GM19240 (cell line): ENCODE results near the gene ATE1.
"Not testable (repeated sequence)": the region's sequence is repeated elsewhere in the genome, so short reads cannot be mapped to it uniquely, and the experiment has no call there.

Experiments used
- DNase-seq: peaks from one replicate; pipeline ENCODE4 v3.0.0; 2011; ENCODE audit warnings: low spot score; ENCODE audit not compliant: insufficient read length

ATE1 gene

DNA sequence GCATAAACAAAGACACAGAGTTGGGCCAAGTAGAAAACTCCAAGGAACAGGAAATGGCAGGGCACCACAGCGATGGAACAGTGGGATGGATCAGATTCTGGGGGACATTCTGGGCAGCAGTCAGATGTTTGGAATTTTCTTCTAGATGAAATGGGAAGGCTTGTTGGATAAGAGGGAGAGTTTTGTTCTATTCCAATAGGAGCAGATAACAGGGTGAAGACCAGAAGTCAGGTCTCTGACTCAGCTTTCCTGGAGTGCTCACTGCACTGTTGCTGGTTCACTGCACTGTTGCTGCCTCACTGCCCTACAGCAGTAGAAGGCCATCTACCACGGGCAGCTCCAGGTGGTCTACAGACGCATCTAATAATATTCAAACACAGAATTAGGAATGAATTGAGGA is 135.6 kb downstream of the ATE1 start:
- DNase-seq, result no peak

- DNase-seq, result no peak
Observed at GRCh38 chr10:121791761-121792160, 136.1 kb downstream of the ATE1 start.

DNA sequence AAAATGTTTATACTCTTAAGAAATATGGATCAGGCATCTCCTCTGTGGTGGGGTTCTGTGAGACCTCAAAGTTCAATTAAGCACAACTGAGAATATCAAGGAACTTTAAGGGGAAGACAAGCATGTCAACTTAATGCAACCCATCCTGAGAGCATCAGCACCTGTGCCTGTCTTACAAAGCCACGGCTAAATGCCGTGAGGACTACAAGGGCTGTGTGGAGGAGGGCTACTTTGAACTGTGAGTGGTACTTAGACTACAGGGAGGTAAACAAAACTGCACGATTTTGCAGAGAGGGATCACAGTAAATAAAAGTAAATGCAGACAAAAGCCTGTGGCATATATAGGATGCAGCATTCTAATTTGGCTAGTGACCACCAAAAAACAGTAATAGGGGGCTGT is 139.1 kb downstream of the ATE1 start:
- no peak for DNase-seq

- DNase-seq, result no peak
Observed at GRCh38 chr10:121788115-121788514, 139.7 kb downstream of the ATE1 start.

GRCh38 chr10:121787169-121787568 is 140.7 kb downstream of the ATE1 start:
- DNase-seq, result no peak

DNA sequence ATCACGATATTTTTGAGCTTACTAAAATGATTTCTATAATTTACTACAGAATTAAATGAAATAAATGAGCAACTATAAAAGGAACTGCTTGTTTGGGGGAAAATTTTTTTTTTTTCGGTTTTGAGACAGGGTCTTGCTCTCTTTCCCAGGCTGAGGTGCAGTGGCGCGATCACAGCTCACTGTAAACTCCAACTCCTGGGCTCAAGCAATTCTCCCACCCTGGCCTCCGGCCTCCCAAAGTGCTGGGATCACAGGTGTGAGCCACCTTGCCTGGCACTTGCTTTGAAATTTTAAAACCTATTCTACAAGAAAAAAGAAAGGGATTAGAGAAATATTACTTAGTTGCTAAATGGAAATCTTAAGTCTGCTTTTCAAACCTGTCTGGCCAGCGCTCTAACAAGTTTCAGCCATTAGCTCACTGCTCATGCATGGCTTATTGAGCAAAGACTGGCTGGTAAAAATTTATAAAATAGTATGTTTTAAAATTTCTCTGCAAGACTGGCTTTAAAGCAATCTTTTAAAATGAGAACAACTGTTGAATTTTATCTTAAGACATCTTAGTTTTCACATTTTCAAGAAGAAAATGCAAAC is 144.0 kb downstream of the ATE1 start:
- no peak for DNase-seq

DNA sequence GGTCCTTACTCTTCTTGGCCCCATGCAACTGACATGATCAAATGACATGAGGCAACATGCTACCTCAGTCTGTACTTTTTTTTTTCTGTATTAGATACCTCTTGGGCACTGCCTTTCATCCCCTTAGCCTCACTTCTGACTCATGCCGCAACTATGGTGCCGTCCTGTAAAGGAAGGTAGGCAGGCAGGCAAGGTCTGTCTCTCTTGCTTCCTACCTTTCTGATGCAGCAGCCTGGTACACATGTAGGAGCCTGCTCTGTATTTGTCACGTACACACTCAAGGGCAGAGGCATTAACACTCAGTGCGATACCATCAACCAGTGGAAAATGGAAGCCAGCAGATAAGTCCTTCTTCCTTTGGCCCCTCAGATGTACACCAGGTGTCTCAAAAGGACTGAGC is 146.7 kb downstream of the ATE1 start:
- no peak for DNase-seq

DNA sequence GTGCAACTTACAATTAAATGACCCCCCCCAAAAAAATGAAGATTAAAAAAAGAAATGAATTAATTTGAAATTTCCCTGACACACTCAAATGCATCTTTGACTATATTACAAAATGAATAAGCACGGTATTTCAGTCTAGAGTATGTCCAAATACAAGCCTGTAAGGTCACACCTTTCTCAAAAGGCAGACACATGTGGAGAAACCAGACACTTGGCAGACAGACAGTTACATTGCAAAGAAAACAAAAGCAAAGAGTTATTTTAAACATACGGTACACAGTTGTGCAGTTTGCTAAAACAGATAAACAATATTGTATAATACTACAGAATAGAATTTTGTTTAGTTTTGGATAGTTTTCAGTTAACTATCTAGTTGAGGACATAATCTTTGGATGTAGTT is 153.0 kb downstream of the ATE1 start:
- DNase-seq, result no peak

GRCh38 chr10:121774404-121774803 is 153.4 kb downstream of the ATE1 start:
- no peak for DNase-seq

DNA sequence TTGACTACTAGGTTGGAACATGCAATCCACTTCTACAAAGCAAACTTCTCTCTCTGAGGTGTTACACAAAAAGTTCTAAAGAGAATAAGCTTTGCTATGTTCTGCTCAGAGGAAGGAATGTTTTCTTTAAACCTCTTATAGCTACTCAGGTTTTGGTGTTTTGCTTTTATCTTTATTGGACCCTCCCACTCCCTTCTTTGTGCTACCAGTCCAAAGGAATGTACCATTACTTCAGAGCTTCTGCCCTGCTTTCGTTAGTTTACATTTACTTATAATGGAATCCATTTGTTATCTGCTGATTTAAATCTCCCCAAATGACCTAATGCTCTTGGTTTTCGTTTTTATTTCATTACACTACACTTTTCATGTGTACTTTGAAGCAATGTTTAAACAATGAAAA is 154.9 kb downstream of the ATE1 start:
- DNase-seq, result no peak

GRCh38 chr10:121772406-121772805 is 155.4 kb downstream of the ATE1 start:
- DNase-seq, result no peak

GRCh38 chr10:121771966-121772365 is 155.9 kb downstream of the ATE1 start:
- no peak for DNase-seq

GRCh38 chr10:121766426-121766825 is 161.4 kb downstream of the ATE1 start:
- DNase-seq, result no peak

- no peak for DNase-seq
Observed at GRCh38 chr10:121765204-121765603, 162.6 kb downstream of the ATE1 start.

GRCh38 chr10:121764233-121764942 is 163.4 kb downstream of the ATE1 start:
- DNase-seq, result no peak

DNA sequence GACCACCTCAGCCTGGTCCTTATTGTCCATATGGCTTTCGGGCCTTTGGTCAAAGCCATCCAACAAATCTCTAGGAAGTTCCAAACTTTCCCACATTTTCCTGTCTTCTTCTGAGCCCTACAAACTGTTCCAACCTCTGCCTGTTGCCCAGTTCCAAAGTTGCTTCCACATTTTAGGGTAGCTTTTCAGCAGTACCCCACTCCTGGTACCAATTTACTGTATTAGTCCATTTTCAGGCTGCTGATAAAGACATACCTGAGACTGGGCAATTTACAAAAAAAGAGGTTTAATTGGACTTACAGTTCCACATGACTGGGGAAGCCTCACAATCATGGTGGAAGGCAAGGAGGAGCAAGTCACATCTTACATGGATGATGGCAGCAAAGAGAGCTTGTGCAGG is 170.6 kb downstream of the ATE1 start:
- not testable (repeated sequence) for DNase-seq

- DNase-seq, result not testable (repeated sequence)
Observed at GRCh38 chr10:121755496-121755895, 172.3 kb downstream of the ATE1 start.

GRCh38 chr10:121754666-121755065 is 173.2 kb downstream of the ATE1 start:
- DNase-seq, result no peak

- no peak for DNase-seq
Observed at GRCh38 chr10:121753726-121754476, 173.9 kb downstream of the ATE1 start.

DNA sequence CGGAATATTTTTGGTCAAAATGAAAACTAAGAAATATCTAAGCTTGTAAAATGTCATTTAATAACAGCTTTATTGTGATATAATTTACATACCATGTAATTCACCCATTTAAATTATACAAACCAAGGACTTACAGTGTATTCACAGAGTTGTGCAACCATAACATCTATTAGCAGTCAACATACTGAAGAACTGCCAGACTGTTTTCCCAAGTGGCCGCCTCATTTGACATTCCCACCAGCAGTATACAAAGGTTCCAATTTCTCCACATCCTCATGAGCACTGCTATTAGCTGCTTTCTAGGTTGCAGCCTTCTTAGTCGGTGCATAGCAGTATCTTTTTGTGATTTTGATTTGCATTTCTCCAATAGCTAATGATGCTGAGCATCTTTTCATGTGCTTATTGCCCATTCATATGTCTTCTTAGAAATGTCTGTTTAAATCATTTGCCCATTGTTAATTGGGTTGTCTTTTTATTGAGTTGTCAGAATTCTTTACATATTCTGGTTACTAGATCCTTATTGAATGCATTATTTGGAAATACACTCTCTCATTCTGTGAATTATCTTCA is 176.6 kb downstream of the ATE1 start:
- DNase-seq, result no peak

DNA sequence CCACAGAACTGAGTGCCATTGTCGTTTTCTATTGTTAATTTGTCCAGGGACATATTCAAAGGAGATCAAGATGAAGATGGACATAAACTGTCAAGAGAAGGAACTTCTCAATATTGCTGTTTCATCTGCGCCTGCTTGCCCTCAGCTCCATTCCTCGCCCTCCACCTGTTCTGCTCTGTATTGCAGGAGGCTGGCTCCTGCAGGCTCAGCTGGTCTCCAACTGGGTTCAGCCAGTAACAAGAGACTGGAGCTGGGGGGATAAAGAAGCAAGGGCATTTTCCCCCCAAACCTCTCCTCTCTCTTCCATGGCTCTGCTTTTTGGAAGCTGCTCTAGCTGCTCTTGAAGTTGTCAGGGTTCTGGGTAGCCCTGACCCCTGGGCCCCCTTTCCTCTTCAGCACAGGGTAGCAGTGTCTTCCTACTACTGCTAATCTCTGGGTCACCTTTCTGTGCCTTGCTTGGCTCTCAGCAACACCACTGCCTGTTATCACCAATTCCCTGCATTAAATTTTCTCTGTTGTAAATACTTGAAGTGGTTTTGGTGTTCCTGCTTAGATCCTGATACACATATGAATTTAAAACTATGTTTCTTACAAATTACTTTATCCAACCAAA is 180.6 kb downstream of the ATE1 start:
- no peak for DNase-seq

DNA sequence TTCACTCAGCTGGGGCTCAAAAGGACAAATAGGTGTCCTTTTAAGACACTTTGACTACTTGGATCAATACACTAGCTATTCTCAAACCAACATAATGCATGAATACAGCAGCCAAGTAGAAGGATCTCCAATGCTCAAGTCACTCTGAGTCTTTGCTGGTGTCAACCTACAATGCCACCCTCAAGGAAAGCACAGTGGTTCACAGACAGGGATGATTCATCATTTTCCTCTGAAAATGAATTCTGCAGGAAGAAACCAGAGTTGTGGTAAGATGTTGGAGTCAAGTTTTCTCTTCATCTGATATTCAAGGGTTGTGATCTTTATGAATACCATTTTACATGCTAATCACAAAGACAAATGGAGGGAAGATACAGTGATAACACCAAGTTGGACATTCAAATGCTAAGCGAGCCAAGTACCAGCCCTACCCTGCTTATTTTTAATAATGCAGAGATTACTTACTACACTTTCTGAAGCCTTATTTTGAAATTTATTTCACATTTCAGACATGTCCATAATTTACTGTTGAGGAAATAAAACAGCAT is 186.5 kb downstream of the ATE1 start:
- no peak for DNase-seq
